Calu3 (cell line): ENCODE results near the gene LYSMD4. TPM values are rescaled to one million over a fixed set of nuclear protein-coding genes. Genes with fewer than 3 reads are reported as not detected.

Source experiments
- BruUV-seq: library from RNA; stranded (reverse); fragments of 400-500 nt; replicated peaks from 2 replicates; lab custom pipeline; 2021; lab: Mats Ljungman, UMichigan
- CTCF ChIA-PET: fragments of 300-600 bp; sonication (Branson Sonifier 250); formaldehyde crosslinking; loops from one replicate; lab custom pipeline; 2022; ENCODE audit warnings: antibody characterized with exemption; lab: Charles Lee
- DNase-seq: peaks from one replicate; pipeline ENCODE4 v3.0.0; 2022
- H3K27ac Mint-ChIP-seq: one replicate; pipeline ENCODE4 v1.8.0; 2022; ENCODE audit warnings: mixed read lengths; ENCODE audit not compliant: unreplicated experiment
- H3K27me3 Mint-ChIP-seq: one replicate; pipeline ENCODE4 v1.8.0; 2022; ENCODE audit warnings: mixed read lengths; ENCODE audit not compliant: unreplicated experiment
- H3K36me3 Mint-ChIP-seq: one replicate; pipeline ENCODE4 v1.8.0; 2022; ENCODE audit warnings: mild to moderate bottlenecking, moderate library complexity, mixed read lengths; ENCODE audit not compliant: insufficient read depth, unreplicated experiment
- H3K4me1 Mint-ChIP-seq: one replicate; pipeline ENCODE4 v1.8.0; 2022; ENCODE audit warnings: mild to moderate bottlenecking, low read depth, mixed read lengths; ENCODE audit not compliant: unreplicated experiment
- H3K4me3 Mint-ChIP-seq: one replicate; pipeline ENCODE4 v1.8.0; 2022; ENCODE audit warnings: mild to moderate bottlenecking, low read depth, moderate library complexity, mixed read lengths; ENCODE audit not compliant: unreplicated experiment
- H3K9me3 Mint-ChIP-seq: one replicate; pipeline ENCODE4 v1.8.0; 2022; ENCODE audit warnings: low read depth, mixed read lengths; ENCODE audit not compliant: unreplicated experiment
- CTCF ChIP-seq: fragments of 200-600 bp; IDR thresholded peaks from one replicate; pipeline ENCODE4 v1.8.0; 2022; ENCODE audit warnings: antibody characterized with exemption; ENCODE audit not compliant: unreplicated experiment
- intact Hi-C: fragments of 100-400 bp; cut with micrococcal nuclease; formaldehyde crosslinking; loops from one replicate; pipeline ENCODE4 v1.10.0; 2022; ENCODE audit not compliant: unreplicated experiment
- total RNA-seq: library from RNA; stranded (reverse); gene quantifications from 2 replicates; pipeline ENCODE4 v1.2.3, GENCODE V29; 2022

The LYSMD4 gene
- total RNA-seq, 1 experiment from 2014 or later: 6.6 TPM

DNA sequence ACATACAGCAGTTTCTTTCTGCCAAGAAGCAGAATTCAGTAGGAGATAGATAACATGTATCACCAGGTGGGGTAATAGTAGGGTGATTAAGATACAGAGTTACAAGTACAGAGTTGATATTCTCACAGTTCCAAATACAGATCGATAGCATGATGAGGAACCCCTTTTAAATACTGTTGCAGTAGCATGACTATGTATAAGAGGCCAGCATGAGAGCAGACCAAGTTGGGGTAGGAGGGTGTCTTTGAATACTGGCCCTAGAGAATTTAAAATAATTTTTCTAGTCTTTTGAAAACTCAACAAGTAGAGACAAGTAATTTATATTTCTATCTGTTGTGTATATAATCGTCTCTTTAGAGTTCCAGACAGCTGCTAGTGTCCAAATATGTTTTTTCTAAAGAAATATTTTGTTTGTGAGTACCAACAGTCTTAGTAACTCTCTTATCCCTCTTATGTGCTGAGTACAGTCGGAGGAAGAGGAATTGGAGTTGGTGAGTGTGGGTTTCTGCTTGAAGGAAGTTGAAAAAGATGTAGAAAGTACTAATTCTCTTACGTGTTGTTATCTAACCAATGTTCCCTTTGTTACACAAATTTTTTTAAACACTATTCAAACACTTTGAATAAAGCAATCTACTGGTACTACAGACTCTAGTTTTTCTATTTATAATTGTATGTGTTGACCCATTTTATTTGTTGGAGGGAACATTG, 30.2 kb downstream of the LYSMD4 start:
- intact Hi-C loops: loop anchor here (1.0 to 10.0 kb wide), 3 partner anchors 136 to 452 kb away; partner anchors contain the start of genes LRRC28 and MEF2A
- no peaks in the 10 kb centered on the region for H3K9me3 Mint-ChIP-seq
- peak overlapping the region; percentile 98 for H3K27ac Mint-ChIP-seq
- peaks cover 26% of the 10 kb centered on the region for H3K4me1 Mint-ChIP-seq
- H3K27me3 Mint-ChIP-seq: no peaks in the 10 kb centered on the region
- BruUV-seq: no TSS peak
- TF ChIP-seq CTCF: no peak
- peak overlapping the region; percentile 10 for H3K4me3 Mint-ChIP-seq
- DNase-seq: no peak
- peaks cover 12% of the 10 kb centered on the region for H3K36me3 Mint-ChIP-seq
- CTCF ChIA-PET: interaction anchor here (0.7 to 2.3 kb wide), 10 partner anchors 30 to 452 kb away, joined by 3 to 55 read pairs (median 12); partner anchors contain the start of genes LRRC28 and LYSMD4

DNA sequence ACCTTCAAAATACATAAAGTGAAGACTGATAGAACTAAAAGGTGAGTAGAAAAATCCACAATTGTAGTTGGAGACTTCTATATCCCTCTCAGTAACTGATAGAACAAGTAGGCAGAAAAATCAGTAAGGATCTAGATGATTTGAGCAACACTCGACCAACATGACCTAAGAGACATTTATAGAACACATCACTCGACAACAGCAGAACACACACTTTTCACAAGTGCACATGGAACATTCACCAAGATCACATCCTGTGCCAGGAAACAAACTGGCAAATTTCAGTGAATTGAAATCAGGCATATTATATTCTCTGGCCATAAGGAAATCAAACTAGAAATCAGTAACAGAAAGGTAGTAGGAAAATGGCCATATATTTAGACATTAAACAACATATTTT, 37.1 kb downstream of the LYSMD4 start:
- DNase-seq: no peak
- Mint-ChIP-seq H3K9me3 (no peaks in the 10 kb centered on the region), H3K4me1 (no peaks in the 10 kb centered on the region), H3K27ac (no peak overlapping the region), H3K27me3 (no peaks in the 10 kb centered on the region), H3K36me3 (peaks cover 19% of the 10 kb centered on the region), H3K4me3 (no peak overlapping the region)
- intact Hi-C loops: no loop called here
- no peak for TF ChIP-seq CTCF
- CTCF ChIA-PET: no interaction called here
- no TSS peak for BruUV-seq

GRCh38 chr15:99692825-99693224, 40.4 kb downstream of the LYSMD4 start:
- CTCF ChIA-PET: interaction anchor here (1.2 kb wide), 1 partner anchor 15 kb away, joined by 4 read pairs; no protein-coding TSS in a partner anchor

DNA sequence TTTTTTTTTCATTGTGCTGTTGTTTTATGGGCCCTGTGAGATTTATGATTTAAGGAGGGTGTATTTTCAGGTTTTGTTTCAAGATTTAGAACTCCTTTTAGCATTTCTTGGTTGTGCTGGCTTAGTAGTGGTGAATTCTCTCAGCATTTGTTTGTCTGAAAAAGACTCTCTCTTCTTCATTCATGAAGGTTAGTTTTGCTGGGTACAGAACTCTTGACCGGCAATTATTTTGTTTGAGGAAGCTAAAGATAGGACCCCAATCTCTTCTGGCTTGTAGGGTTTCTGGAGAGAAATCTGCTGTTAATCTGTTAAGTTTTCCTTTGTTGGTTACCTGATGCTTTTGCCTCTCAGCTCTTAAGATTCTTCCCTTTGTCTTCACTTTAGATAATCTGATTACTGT, 46.9 kb downstream of the LYSMD4 start:
- no peak overlapping the region for H3K4me3 Mint-ChIP-seq
- no peak for TF ChIP-seq CTCF
- BruUV-seq: no TSS peak
- no peaks in the 10 kb centered on the region for H3K36me3 Mint-ChIP-seq
- H3K27me3 Mint-ChIP-seq: no peaks in the 10 kb centered on the region
- CTCF ChIA-PET: no interaction called here
- no peaks in the 10 kb centered on the region for H3K4me1 Mint-ChIP-seq
- H3K27ac Mint-ChIP-seq: no peak overlapping the region
- intact Hi-C loops: no loop called here
- peaks cover 5% of the 10 kb centered on the region for H3K9me3 Mint-ChIP-seq
- no peak for DNase-seq

More at GRCh38 chr15:99692825-99693224, 40.4 kb downstream of the LYSMD4 start:
- H3K36me3 Mint-ChIP-seq: peaks cover 13% of the 10 kb centered on the region
- DNase-seq: no peak
- no peak for TF ChIP-seq CTCF
- no peaks in the 10 kb centered on the region for H3K9me3 Mint-ChIP-seq
- H3K27ac Mint-ChIP-seq: no peak overlapping the region
- H3K4me1 Mint-ChIP-seq: no peaks in the 10 kb centered on the region
- intact Hi-C loops: no loop called here
- H3K27me3 Mint-ChIP-seq: no peaks in the 10 kb centered on the region
- BruUV-seq: no TSS peak
- H3K4me3 Mint-ChIP-seq: no peak overlapping the region
